ENCODE data around the gene EFNB2.

DNA sequence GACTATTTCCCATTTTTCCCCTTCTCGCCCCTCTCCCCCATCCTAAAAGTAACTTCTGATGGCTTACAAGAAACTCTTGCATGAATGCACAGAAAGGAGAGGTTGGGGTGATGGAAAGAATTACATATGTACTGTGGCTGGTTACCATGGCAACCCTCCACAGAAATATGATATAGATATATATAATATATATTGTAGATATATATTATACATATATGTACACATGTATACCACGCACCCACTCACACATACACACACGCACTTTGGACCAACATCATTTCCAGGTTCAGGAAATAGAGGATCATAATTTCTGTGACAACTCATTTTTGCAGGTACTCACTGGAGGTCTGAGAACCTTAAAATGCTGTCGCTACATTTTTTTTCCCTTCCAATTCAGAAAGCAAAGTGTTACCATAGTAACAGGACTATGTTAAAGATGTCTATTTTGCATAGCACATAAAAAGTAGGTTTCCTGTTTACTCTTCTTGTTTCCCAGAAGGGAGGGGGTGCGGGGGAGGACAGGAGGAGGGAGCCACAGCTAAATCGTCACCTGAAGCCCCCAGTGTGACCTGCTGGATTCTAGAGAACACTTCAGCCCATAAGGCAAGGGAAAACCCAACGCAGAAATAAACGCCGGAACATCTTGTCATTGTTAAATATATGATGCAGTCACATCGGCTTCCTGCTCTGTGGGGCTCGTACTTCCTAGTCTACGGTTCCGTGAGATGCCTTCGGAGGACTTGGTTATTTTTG, 44.7 kb downstream of the EFNB2 start:
- TF ChIP-seq YY1 (IDR thresholded peaks at IDR 0.05; ENCODE audit: low read depth) = no peak
- TF ChIP-seq, protein P1, sequence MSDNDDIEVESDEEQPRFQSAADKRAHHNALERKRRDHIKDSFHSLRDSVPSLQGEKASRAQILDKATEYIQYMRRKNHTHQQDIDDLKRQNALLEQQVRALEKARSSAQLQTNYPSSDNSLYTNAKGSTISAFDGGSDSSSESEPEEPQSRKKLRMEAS (IDR thresholded peaks at IDR 0.05) = no peak
- no peak for TF ChIP-seq EP300 (IDR thresholded peaks at IDR 0.05; ENCODE audit: borderline replicate concordance)
- TF ChIP-seq ZBTB7A (IDR thresholded peaks at IDR 0.05; ENCODE audit: low read depth) = no peak
- TF ChIP-seq EGR1 (IDR thresholded peaks at IDR 0.05) = no peak
- TF ChIP-seq, protein P2, sequence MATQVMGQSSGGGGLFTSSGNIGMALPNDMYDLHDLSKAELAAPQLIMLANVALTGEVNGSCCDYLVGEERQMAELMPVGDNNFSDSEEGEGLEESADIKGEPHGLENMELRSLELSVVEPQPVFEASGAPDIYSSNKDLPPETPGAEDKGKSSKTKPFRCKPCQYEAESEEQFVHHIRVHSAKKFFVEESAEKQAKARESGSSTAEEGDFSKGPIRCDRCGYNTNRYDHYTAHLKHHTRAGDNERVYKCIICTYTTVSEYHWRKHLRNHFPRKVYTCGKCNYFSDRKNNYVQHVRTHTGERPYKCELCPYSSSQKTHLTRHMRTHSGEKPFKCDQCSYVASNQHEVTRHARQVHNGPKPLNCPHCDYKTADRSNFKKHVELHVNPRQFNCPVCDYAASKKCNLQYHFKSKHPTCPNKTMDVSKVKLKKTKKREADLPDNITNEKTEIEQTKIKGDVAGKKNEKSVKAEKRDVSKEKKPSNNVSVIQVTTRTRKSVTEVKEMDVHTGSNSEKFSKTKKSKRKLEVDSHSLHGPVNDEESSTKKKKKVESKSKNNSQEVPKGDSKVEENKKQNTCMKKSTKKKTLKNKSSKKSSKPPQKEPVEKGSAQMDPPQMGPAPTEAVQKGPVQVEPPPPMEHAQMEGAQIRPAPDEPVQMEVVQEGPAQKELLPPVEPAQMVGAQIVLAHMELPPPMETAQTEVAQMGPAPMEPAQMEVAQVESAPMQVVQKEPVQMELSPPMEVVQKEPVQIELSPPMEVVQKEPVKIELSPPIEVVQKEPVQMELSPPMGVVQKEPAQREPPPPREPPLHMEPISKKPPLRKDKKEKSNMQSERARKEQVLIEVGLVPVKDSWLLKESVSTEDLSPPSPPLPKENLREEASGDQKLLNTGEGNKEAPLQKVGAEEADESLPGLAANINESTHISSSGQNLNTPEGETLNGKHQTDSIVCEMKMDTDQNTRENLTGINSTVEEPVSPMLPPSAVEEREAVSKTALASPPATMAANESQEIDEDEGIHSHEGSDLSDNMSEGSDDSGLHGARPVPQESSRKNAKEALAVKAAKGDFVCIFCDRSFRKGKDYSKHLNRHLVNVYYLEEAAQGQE (IDR thresholded peaks at IDR 0.05; ENCODE audit: low read depth) = no peak
- no peak for TF ChIP-seq FOXM1 (IDR thresholded peaks at IDR 0.05; ENCODE audit: borderline replicate concordance, low read depth)
